ENCODE data around the gene NFIA.

Gene NFIA

GRCh38 chr1:61392409-61393242 lies 310.3 kb downstream of the NFIA start:
- no peak for TF ChIP-seq CTCF (IDR thresholded peaks at IDR 0.05; ENCODE audit: low read depth, low read length, missing control alignments)
- DNase-seq (ENCODE audit: extremely low read depth, low read depth), result no peak
- no peak overlapping the region for H3K4me3 ChIP-seq (replicated peaks; ENCODE audit: low read depth, low read length)

- H3K4me3 ChIP-seq (replicated peaks; ENCODE audit: low read depth, low read length), result no peak overlapping the region
- no peak for TF ChIP-seq CTCF (IDR thresholded peaks at IDR 0.05; ENCODE audit: low read depth, low read length, missing control alignments)
- no peak for DNase-seq (ENCODE audit: extremely low read depth, low read depth)
These were observed 311.2 kb downstream of the NFIA start for GRCh38 chr1:61393575-61393974.

GRCh38 chr1:61395146-61395800 lies 312.9 kb downstream of the NFIA start:
- no peak overlapping the region for H3K4me3 ChIP-seq (replicated peaks; ENCODE audit: low read depth, low read length)
- no peak for DNase-seq (ENCODE audit: extremely low read depth, low read depth)
- TF ChIP-seq CTCF (IDR thresholded peaks at IDR 0.05; ENCODE audit: low read depth, low read length, missing control alignments), result no peak

GRCh38 chr1:61397495-61397894 lies 315.1 kb downstream of the NFIA start:
- no peak for DNase-seq (ENCODE audit: extremely low read depth, low read depth)
- no peak overlapping the region for H3K4me3 ChIP-seq (replicated peaks; ENCODE audit: low read depth, low read length)
- no peak for TF ChIP-seq CTCF (IDR thresholded peaks at IDR 0.05; ENCODE audit: low read depth, low read length, missing control alignments)

- H3K4me3 ChIP-seq (replicated peaks; ENCODE audit: low read depth, low read length), result no peak overlapping the region
- DNase-seq (ENCODE audit: extremely low read depth, low read depth), result no peak
- no peak for TF ChIP-seq CTCF (IDR thresholded peaks at IDR 0.05; ENCODE audit: low read depth, low read length, missing control alignments)
These were observed 315.6 kb downstream of the NFIA start for GRCh38 chr1:61397935-61398334.

- TF ChIP-seq CTCF (IDR thresholded peaks at IDR 0.05; ENCODE audit: low read depth, low read length, missing control alignments), result no peak
- no peak overlapping the region for H3K4me3 ChIP-seq (replicated peaks; ENCODE audit: low read depth, low read length)
- no peak for DNase-seq (ENCODE audit: extremely low read depth, low read depth)
These were observed 316.8 kb downstream of the NFIA start for GRCh38 chr1:61399199-61399598.
